ENCODE data around the gene USP22.

Gene USP22

DNA sequence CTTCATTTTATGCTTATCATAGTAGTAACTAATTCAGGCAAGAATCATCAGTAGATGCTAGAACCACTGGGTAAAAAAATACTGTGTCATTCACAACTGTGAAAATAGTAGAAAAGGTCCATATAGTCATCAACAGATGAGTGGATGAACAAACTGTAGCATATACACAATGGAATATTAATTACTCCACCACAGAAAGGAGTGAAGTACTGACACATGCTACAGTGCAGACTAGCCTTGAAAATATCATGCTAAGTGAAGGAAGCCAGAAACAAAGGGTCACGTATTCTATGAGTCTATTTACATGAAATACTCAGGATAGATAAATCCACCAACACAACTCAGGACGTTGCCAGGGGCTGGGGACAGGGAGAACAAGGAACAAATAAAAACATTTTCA lies 13.3 kb downstream of the USP22 start:
- DNase-seq (ENCODE audit: low read depth): no peak
- no peak for TF ChIP-seq CTCF (IDR thresholded peaks at IDR 0.05; ENCODE audit: low read length, missing control alignments)
- H3K4me3 ChIP-seq (replicated peaks; ENCODE audit: low read depth, low read length): no peak overlapping the region

- H3K4me3 ChIP-seq (replicated peaks; ENCODE audit: low read depth, low read length): peak overlapping the region; percentile 17
- no peak for TF ChIP-seq CTCF (IDR thresholded peaks at IDR 0.05; ENCODE audit: low read length, missing control alignments)
- DNase-seq (ENCODE audit: low read depth): peak; percentile 78
Observed at GRCh38 chr17:21029036-21029435, 13.8 kb downstream of the USP22 start.

- TF ChIP-seq CTCF (IDR thresholded peaks at IDR 0.05; ENCODE audit: low read length, missing control alignments): no peak
- no peak overlapping the region for H3K4me3 ChIP-seq (replicated peaks; ENCODE audit: low read depth, low read length)
- no peak for DNase-seq (ENCODE audit: low read depth)
Observed at GRCh38 chr17:21028192-21028591, 14.6 kb downstream of the USP22 start.

DNA sequence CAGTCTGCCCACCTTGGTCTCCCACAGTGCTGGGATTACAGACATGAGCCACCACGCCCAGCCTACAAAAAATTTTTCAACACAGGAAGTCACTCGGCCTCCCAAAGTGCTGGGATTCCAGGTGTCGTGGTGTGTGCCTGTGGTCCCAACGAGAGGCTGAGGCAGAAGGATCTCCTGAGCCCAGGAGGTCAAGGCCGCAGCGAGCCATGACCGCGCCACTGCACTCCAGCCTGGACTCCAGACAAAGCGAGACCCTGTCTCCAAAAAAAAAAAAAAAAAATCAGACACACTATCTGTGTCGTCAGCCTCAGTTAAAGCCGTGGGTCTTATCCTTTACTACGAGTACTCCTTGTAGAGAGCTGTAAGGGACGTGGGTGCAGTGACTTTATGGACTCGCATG lies 15.8 kb downstream of the USP22 start:
- no peak for TF ChIP-seq CTCF (IDR thresholded peaks at IDR 0.05; ENCODE audit: low read length, missing control alignments)
- no peak overlapping the region for H3K4me3 ChIP-seq (replicated peaks; ENCODE audit: low read depth, low read length)
- DNase-seq (ENCODE audit: low read depth): no peak

- DNase-seq (ENCODE audit: low read depth): no peak
- H3K4me3 ChIP-seq (replicated peaks; ENCODE audit: low read depth, low read length): no peak overlapping the region
- TF ChIP-seq CTCF (IDR thresholded peaks at IDR 0.05; ENCODE audit: low read length, missing control alignments): no peak
Observed at GRCh38 chr17:21025451-21025850, 17.4 kb downstream of the USP22 start.

DNA sequence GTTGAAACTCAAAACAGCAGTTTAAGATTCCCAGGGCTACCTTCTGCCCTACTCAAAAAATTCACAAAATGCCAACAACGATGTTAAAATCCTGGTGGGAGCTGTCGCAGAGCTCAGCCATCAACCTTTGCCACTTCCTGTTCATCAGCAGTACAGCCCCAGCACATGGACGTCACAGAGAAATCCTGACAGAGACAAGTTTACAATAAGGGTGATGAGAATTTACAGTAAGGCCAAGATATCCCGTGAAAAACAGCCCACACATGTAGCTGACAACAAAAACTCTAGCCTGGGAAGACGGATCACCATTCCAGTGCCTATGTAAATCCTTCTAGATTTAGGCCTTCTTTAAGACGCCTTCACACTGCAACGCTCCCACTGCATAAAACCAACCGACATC lies 18.8 kb downstream of the USP22 start:
- peak; percentile 38 for DNase-seq (ENCODE audit: low read depth)
- TF ChIP-seq CTCF (IDR thresholded peaks at IDR 0.05; ENCODE audit: low read length, missing control alignments): no peak
- no peak overlapping the region for H3K4me3 ChIP-seq (replicated peaks; ENCODE audit: low read depth, low read length)

DNA sequence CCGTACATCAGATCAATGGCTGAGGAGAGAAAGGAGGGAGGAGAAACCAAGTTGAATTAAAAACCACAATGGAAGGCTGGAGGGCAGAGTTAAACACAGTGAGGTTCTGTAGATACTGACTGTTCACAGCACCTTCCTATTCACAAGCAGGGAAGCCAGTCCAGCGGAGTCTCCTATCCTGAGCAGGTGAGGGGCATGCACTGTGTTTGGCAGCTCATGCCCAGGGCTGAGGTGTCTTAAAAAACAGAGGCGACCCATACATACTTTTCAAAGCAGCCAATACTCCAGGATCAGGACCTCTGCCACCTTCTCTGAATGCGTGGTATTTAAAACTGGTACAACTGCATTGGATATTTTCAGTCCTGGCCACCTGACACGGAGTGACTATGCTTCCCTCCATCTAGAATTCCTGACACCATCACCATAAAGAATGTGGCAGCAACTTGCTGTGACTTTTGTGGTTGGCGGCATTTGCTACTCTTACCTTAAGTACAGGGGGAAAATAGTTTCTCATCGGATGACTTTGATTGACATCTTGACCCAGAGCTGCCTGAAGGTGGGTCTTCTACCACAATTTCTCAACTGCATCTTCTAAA lies 21.5 kb downstream of the USP22 start:
- no peak for TF ChIP-seq CTCF (IDR thresholded peaks at IDR 0.05; ENCODE audit: low read length, missing control alignments)
- DNase-seq (ENCODE audit: low read depth): no peak
- H3K4me3 ChIP-seq (replicated peaks; ENCODE audit: low read depth, low read length): no peak overlapping the region

Measured in fibroblast of pulmonary artery (primary cell).